Stimulated activated naive CD4-positive, alpha-beta T cell (primary cell): Measurements from ENCODE around the gene SMDT1.
"Not testable (repeated sequence)": the region's sequence is repeated elsewhere in the genome, so short reads cannot be mapped to it uniquely, and the experiment has no call there.

ENCODE experiments used
- DNase-seq, 6 experiments: peaks; one replicate each; lab custom pipeline; 2025; lab: John Stamatoyannopoulos, UW

SMDT1 gene

GRCh38 chr22:42111798-42112197 lies 32.3 kb downstream of the SMDT1 start:
- no peak for DNase-seq

GRCh38 chr22:42112793-42113192 lies 33.3 kb downstream of the SMDT1 start:
- not testable (repeated sequence) for DNase-seq

GRCh38 chr22:42114721-42115120 lies 35.2 kb downstream of the SMDT1 start:
- DNase-seq: no peak

GRCh38 chr22:42115420-42115830 lies 35.9 kb downstream of the SMDT1 start:
- not testable (repeated sequence) for DNase-seq

- no peak for DNase-seq
These were observed 37.4 kb downstream of the SMDT1 start for GRCh38 chr22:42116848-42117424.

GRCh38 chr22:42120231-42121021 lies 40.9 kb downstream of the SMDT1 start:
- peak in 4 of 6 experiments; percentile 25 to 70 (median 63) for DNase-seq

- not testable (repeated sequence) for DNase-seq
These were observed 44.0 kb downstream of the SMDT1 start for GRCh38 chr22:42123529-42123928.

- DNase-seq: no peak
These were observed 48.1 kb downstream of the SMDT1 start for GRCh38 chr22:42127606-42128005.

GRCh38 chr22:42128007-42128406 lies 48.5 kb downstream of the SMDT1 start:
- DNase-seq: not testable (repeated sequence)

GRCh38 chr22:42128776-42129694 lies 49.5 kb downstream of the SMDT1 start:
- peak in 1 of 6 experiments; percentile 12 for DNase-seq

- DNase-seq: not testable (repeated sequence)
These were observed 50.7 kb downstream of the SMDT1 start for GRCh38 chr22:42130182-42130581.

- not testable (repeated sequence) for DNase-seq
These were observed 51.3 kb downstream of the SMDT1 start, which contains the start of gene CYP2D6 for GRCh38 chr22:42130639-42131431. Gene CYP2D6, minus strand, starts transcription at chr22:42130810. Its CDS starts 19 bp downstream, at chr22:42130791.

GRCh38 chr22:42131562-42131961 lies 52.1 kb downstream of the SMDT1 start:
- DNase-seq: no peak

- DNase-seq: no peak
These were observed 53.0 kb downstream of the SMDT1 start for GRCh38 chr22:42132457-42132856.
